Measurements from ENCODE around the gene ZNF362. TPM values are rescaled to one million over a fixed set of nuclear protein-coding genes. Genes with fewer than 3 reads are reported as not detected.

The ZNF362 gene
- total and polyA plus RNA-seq, 7 donors: 6.5 to 20.9 (median 15.2) TPM

- no peak for TF ChIP-seq CTCF (IDR thresholded peaks at IDR 0.05)
- intact Hi-C loops (cut with DNase I): no loop called here
- 75 to 83% (median 82%) methylated on average over 22 of the region's 22 CpGs for WGBS, 3 donors
- Histone ChIP-seq H3K9me3 (no peaks in the 10 kb centered on the region), H3K4me1 (peaks cover 36% of the 10 kb centered on the region), H3K27ac (no peak overlapping the region), H3K27me3 (ENCODE audit: insufficient read depth in 3 of 3, low read length in 2 of 3) (no peaks in the 10 kb centered on the region), H3K36me3 (ENCODE audit: insufficient read depth in 1 of 2, low read depth in 1 of 2) (peaks cover 27 to 80% of the 10 kb centered on the region in 2 donors), H3K4me3 (no peak overlapping the region)
- DNase-seq (no peak), ATAC-seq (no peak)
Observed at GRCh38 chr1:33324677-33325575, 68.6 kb downstream of the ZNF362 start.

- intact Hi-C loops (cut with DNase I): no loop called here
- no peaks in the 10 kb centered on the region for H3K27me3 ChIP-seq (ENCODE audit: insufficient read depth in 3 of 3, low read length in 2 of 3)
- no peak for TF ChIP-seq CTCF (IDR thresholded peaks at IDR 0.05)
- H3K36me3 ChIP-seq (ENCODE audit: insufficient read depth in 1 of 2, low read depth in 1 of 2): peaks cover 28 to 99% of the 10 kb centered on the region in 2 donors
- peaks cover 42% of the 10 kb centered on the region for H3K4me1 ChIP-seq
- no peaks in the 10 kb centered on the region for H3K9me3 ChIP-seq
- 86 to 94% (median 87%) methylated on average over 9 of the region's 9 CpGs for whole genome bisulfite sequencing, 3 donors
- no peak overlapping the region for H3K4me3 ChIP-seq
- H3K27ac ChIP-seq: peak overlapping the region; percentile 98
- DNase-seq (peak in 1 of 2 donors; percentile 55), ATAC-seq (no peak)
Observed at GRCh38 chr1:33326785-33327184, 70.5 kb downstream of the ZNF362 start.

- H3K27ac ChIP-seq: peak overlapping the region; percentile 98
Observed at GRCh38 chr1:33327587-33328325, 71.5 kb downstream of the ZNF362 start.

GRCh38 chr1:33328817-33329216 lies 72.5 kb downstream of the ZNF362 start:
- DNase-seq: no peak
- 92 to 94% (median 93%) methylated on average over 12 of the region's 12 CpGs for WGBS, 3 donors
- H3K27me3 ChIP-seq (ENCODE audit: insufficient read depth in 3 of 3, low read length in 2 of 3): no peaks in the 10 kb centered on the region
- TF ChIP-seq CTCF (IDR thresholded peaks at IDR 0.05): no peak
- no peak overlapping the region for H3K4me3 ChIP-seq
- peaks cover 27 to 98% of the 10 kb centered on the region in 2 donors for H3K36me3 ChIP-seq (ENCODE audit: insufficient read depth in 1 of 2, low read depth in 1 of 2)
- ATAC-seq: no peak
- peak overlapping the region; percentile 98 for H3K27ac ChIP-seq
- intact Hi-C loops (cut with DNase I): loop anchor here in 1 of 2 donors (1.0 kb wide), 1 partner anchor 13 kb away; no protein-coding TSS in a partner anchor
- H3K9me3 ChIP-seq: no peaks in the 10 kb centered on the region
- peaks cover 62% of the 10 kb centered on the region for H3K4me1 ChIP-seq

More at GRCh38 chr1:33327587-33328325, 71.5 kb downstream of the ZNF362 start:
- intact Hi-C loops (cut with DNase I): loop anchor here in 1 of 2 donors (1.0 kb wide), 1 partner anchor 15 kb away; no protein-coding TSS in a partner anchor
- no peak for TF ChIP-seq CTCF (IDR thresholded peaks at IDR 0.05)
- Histone ChIP-seq H3K9me3 (no peaks in the 10 kb centered on the region), H3K4me1 (peaks cover 51% of the 10 kb centered on the region), H3K4me3 (no peak overlapping the region), H3K36me3 (ENCODE audit: insufficient read depth in 1 of 2, low read depth in 1 of 2) (peaks cover 33 to 98% of the 10 kb centered on the region in 2 donors), H3K27me3 (ENCODE audit: insufficient read depth in 3 of 3, low read length in 2 of 3) (no peaks in the 10 kb centered on the region)
- DNase-seq: peak; percentile 84 to 88
- peak; percentile 70 to 83 (median 78) for ATAC-seq
- WGBS, 3 donors: 34 to 47% (median 38%) methylated on average over 9 of the region's 9 CpGs

All from psoas muscle (tissue), 8 donors.